ENCODE results near the gene DOK4. TPM values are rescaled to one million over a fixed set of nuclear protein-coding genes. Genes with fewer than 3 reads are reported as not detected.
A peak's percentile ranks its signal among the peaks of the same experiment; 100 is the strongest.

Gene DOK4
- total RNA-seq, result 0.94 TPM

DNA sequence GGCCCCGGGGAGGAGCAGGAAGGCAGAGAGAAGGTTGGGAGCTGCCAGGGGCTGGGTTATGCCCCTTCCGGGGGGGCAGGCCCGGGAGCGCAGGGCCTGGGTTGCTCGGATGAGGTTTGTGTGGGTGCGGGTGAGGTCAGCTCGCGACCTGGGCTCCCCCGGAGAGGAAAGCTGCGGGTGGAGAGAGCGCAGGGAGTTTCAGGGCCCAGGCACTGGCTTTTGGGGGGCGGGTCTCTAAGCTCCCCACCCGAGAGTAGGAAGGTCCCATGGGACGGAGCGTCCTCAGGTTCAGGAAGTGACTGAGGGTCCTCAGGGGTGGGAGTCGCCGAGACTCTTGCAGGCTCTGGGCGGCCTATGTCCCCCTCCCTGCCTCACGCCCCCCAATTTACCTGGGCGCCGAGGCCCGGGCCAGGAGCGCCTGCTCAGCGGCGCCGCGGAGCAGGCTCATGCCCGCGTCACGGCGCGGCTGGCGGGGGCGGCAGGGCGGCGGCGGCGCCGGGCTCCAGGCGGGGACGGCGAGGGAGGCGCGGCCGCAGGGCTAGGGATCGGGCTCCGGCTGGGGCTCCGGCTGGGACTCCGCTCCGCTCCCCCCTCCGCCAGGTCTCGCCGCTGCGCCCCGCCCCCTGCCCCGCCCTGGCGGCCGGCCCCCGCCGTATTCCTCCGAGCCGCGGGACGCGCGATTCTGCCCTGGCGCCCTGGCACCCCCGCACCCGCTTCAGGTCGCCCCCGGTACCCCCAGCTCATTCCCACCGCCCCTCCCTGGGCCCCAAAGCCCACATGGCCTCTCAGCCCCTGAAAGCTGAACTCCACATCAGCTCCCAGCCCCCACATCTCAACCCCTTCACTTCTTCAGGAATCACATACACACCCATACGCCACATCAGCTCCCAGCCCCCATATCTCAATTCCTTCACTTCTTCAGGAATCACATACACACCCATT, at the start of gene DOK4:
Gene DOK4 (minus strand): TSS at position 578 of the 942 bp plus-strand sequence. CDS start 6,986 bp downstream, outside the sequence.
- Histone ChIP-seq H3K27me3 (ENCODE audit: insufficient read depth, low read length) (no peaks in the 10 kb centered on the region), H3K4me1 (ENCODE audit: insufficient read depth, low read length) (peaks cover 13% of the 10 kb centered on the region), H3K9me3 (ENCODE audit: low read depth, low read length) (no peaks in the 10 kb centered on the region), H3K4me3 (ENCODE audit: low read length) (peak within 1 kb of the TSS; percentile 31)

DNA sequence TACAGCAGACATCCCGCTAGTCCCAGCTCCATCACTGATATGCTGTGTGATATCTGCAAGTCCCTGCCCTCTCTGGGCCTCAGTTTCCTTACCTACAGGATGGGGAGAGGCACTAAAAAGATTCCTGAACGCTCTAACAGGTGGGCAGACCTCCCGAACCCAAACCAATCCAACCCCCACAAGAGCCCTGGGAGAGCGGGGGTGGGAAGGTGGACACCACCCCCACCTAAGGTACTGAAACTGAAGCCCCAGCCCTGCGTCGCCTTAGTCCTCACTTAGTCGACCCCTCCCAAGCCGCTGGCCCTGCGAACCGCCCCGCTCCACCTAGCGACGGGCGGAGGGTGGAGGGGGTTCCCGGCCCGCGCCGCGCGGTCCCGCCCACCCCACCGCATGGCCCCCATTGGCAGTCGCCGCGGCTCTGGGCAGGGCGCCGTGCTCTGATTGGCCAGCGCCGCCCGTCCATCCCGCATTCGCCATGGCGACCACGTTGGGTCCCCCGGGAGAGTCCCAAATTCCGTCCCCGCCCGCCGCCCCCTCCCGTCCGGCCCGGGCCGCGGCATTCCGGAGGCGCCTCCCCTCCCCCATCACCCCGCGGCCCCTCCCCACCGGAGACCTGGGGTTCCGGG, 49.5 kb upstream of the DOK4 start:
- Histone ChIP-seq H3K9me3 (ENCODE audit: low read depth, low read length) (no peaks in the 10 kb centered on the region), H3K4me3 (ENCODE audit: low read length) (peak overlapping the region; percentile 47), H3K27me3 (ENCODE audit: insufficient read depth, low read length) (peaks cover 17% of the 10 kb centered on the region), H3K4me1 (ENCODE audit: insufficient read depth, low read length) (peaks cover 88% of the 10 kb centered on the region)

DNA sequence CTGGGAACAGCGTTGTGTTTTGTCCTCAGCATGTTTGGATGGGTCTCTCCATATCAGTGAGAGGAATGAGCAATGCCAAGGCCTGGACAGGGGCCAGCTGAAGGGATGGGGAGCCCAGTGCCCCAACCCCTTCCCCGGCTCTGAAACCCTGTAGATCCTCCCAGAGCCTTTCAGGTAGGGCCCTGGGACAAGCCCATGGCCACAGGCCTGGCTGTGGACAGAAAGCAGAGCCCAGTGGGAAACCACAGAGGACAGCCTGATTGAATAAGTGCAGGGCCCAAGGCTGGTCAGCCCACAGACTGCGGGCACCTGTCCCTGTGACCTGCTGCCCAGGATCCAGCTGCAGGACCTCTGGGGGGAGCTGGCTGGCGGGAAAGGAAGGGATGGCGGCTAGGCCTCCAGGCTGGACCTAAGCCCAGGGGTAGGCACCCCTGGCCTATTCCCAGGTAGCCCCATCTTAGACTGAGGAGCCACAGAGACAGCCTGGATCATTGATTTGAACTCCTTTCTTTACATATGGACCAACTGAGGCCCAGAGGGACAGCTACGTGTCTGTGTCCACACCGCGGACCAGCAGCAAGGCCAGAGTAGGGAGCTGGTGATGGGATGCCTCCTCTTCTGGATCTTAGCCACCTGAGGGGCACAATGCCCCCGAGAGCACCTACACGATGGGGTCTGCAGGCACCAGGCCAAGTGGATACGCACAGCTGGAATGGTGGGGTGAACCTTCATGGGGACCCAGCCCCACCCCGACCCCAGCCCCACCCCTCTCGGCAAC, 48.8 kb upstream of the DOK4 start:
- Histone ChIP-seq H3K4me1 (ENCODE audit: insufficient read depth, low read length) (peaks cover 89% of the 10 kb centered on the region), H3K27me3 (ENCODE audit: insufficient read depth, low read length) (peaks cover 17% of the 10 kb centered on the region), H3K9me3 (ENCODE audit: low read depth, low read length) (no peaks in the 10 kb centered on the region), H3K4me3 (ENCODE audit: low read length) (no peak overlapping the region)

DNA sequence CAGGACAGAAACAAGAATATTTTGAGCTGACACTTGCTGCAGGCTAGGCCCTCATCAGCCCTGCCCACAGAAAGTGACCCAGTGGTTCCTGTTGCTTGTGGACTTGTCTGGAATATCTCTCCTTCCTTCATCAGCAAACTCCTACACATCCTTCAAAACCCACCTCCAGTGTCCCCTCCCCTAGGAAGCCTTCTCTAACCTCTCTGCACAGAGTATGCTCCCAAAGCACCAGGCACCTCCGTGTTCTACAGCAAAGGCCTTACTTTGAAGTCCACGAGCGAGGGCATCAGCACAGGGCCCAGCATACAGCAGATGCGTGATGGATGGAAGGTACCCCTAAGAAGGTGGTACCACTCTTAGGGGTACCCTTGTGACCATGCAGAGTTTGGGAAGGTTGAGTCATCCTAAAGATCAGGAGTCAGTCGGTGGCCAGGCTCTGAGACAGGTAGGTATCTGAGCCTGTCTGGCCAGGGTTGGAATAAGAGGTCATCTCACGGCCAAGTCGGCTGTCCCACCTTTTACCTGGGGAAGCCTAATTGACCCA, 48.1 kb upstream of the DOK4 start:
- Histone ChIP-seq H3K4me1 (ENCODE audit: insufficient read depth, low read length) (peaks cover 90% of the 10 kb centered on the region), H3K4me3 (ENCODE audit: low read length) (no peak overlapping the region), H3K9me3 (ENCODE audit: low read depth, low read length) (no peaks in the 10 kb centered on the region), H3K27me3 (ENCODE audit: insufficient read depth, low read length) (peaks cover 17% of the 10 kb centered on the region)

DNA sequence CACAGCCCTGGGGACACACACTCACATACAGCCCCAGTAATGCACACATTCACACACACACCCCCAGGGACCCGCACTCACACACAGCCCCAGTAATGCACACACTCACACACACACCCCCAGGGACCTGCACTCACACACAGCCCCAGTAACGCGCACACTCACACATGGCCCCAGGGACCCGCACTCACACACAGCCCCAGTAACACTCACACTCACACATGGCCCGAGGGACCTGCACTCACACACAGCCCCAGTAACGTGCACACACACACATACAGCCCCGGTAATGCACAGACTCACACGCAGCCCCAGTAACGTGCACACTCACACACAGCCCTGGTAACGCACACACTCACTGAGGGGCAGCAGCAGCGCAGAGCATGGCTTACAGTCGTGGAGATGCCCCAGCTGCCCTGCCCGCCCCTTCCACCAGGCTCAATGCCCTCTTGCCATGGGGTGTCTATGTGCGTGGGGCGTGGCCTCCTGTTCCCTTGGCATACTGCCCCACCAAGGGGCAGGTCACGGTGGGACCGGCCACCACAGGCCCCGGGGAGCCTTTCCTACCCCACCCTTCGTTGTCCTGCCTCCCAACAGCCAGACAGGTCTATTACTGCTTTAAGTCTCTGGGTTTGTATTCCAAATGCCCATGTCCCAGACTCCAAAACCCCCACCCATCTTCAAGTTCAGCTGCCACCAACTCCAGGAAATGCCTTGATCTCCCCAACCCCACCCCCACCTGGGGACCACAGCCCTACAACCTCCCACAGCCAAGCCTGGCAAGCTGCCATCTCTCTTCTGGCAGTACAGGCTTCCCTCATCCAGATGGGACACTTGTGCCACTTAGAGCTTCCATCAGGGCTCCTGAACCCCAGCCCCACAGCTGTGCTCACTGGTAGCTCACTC, 47.4 kb upstream of the DOK4 start:
- Histone ChIP-seq H3K4me3 (ENCODE audit: low read length) (no peak overlapping the region), H3K4me1 (ENCODE audit: insufficient read depth, low read length) (peaks cover 89% of the 10 kb centered on the region), H3K9me3 (ENCODE audit: low read depth, low read length) (no peaks in the 10 kb centered on the region), H3K27me3 (ENCODE audit: insufficient read depth, low read length) (peaks cover 17% of the 10 kb centered on the region)

DNA sequence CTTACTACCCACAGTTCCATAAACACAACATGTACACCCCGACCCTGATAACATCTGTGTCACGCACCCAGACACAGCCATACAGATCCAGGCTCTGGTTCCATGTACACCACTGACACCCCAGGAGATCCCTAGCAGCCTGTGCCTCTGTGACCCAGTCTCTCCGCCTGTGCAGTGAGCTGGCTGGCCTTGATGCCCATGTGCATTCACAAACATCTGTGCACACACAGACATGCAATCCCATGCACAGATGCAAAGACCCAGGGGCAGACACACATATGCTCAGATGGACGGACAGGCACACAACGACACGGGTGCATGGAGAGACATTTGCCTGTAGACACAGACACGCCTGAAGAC, 46.0 kb upstream of the DOK4 start:
- H3K27me3 ChIP-seq (ENCODE audit: insufficient read depth, low read length), result peaks cover 6% of the 10 kb centered on the region
- H3K4me1 ChIP-seq (ENCODE audit: insufficient read depth, low read length), result peaks cover 75% of the 10 kb centered on the region
- no peaks in the 10 kb centered on the region for H3K9me3 ChIP-seq (ENCODE audit: low read depth, low read length)
- H3K4me3 ChIP-seq (ENCODE audit: low read length), result no peak overlapping the region

DNA sequence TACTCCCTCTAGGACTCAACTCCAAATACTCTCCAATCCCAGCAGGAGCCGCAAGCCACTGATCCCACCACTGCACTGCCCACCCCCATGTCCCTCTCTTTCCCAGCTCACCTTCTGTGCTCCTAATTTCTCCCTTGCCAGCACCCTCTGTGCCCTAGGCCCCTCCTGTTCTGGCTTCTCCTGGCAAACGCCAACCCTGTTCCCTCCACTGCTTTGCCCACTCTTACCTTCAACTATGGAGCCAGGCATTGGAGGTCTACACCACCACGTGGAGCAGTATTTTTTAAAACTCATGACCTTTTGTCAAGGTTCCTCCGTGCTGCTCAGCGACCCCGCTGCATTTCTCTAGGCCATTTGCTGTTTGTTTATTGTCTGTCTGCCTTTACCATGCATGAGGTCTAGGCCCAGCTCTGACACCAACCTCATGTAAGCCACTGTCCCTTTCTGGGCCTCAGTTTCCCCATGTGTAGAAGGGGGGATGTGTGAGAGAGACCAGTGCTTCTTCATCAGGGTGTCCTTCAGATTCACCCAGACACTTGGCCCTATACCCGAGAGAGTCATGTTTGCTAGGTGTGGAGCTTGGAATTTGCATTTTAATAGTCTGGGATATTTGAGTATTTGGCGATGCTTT, 45.5 kb upstream of the DOK4 start:
- H3K27me3 ChIP-seq (ENCODE audit: insufficient read depth, low read length), result peaks cover under 1% of the 10 kb centered on the region
- no peak overlapping the region for H3K4me3 ChIP-seq (ENCODE audit: low read length)
- peaks cover 71% of the 10 kb centered on the region for H3K4me1 ChIP-seq (ENCODE audit: insufficient read depth, low read length)
- no peaks in the 10 kb centered on the region for H3K9me3 ChIP-seq (ENCODE audit: low read depth, low read length)

DNA sequence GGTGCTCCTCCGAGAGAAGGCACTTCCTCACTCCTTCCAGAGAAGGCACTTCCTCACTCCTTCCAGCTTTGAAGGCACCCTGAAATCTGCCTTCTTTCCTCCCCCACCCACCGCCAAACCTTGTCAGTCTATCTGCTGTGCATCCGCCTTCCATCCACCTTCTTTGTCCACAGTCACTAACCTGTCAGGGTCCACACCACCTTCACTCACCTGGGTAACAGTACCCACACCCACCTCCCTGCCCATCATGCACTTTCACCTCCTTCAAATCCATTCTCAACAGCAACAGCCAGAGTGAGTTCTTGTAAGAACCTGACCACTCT, 44.9 kb upstream of the DOK4 start:
- Histone ChIP-seq H3K27me3 (ENCODE audit: insufficient read depth, low read length) (no peaks in the 10 kb centered on the region), H3K4me1 (ENCODE audit: insufficient read depth, low read length) (peaks cover 71% of the 10 kb centered on the region), H3K4me3 (ENCODE audit: low read length) (no peak overlapping the region), H3K9me3 (ENCODE audit: low read depth, low read length) (no peaks in the 10 kb centered on the region)

DNA sequence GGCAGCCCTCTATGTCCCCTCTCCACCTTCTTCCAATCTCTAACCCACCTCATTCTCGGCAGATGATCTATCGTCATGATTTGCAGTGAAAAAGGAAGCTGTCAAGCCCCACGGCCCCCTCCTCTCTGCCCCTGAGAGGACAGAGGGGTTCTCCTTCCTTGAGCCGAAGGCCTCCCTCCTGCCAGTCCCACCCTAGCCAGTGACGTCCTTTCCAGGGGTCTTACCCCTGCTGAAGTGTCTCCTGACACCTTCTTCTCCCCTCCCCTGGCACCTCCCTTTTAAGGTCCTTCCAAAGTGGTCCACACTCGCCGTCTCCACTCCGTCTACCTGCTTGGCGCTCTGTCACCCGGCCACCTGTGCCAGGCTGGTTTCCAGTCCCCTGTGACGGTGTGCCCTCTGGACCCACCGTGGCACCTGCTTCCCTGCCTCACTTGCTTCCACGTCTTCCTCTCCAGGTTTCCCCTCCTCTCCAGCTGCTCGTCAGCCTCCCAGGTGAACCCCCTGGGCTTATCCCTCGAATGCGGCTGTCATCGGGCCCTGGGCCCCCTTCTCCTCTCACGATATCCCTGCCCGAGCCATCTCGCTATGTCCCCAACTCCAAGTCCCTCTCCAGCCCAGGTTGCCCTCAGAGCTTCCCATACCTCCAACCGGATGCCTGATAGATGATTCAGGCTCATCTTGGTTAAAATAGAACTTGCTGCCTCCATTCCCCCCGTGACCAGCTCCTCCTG, 44.4 kb upstream of the DOK4 start:
- H3K4me3 ChIP-seq (ENCODE audit: low read length), result no peak overlapping the region
- H3K4me1 ChIP-seq (ENCODE audit: insufficient read depth, low read length), result peaks cover 72% of the 10 kb centered on the region
- no peaks in the 10 kb centered on the region for H3K27me3 ChIP-seq (ENCODE audit: insufficient read depth, low read length)

DNA sequence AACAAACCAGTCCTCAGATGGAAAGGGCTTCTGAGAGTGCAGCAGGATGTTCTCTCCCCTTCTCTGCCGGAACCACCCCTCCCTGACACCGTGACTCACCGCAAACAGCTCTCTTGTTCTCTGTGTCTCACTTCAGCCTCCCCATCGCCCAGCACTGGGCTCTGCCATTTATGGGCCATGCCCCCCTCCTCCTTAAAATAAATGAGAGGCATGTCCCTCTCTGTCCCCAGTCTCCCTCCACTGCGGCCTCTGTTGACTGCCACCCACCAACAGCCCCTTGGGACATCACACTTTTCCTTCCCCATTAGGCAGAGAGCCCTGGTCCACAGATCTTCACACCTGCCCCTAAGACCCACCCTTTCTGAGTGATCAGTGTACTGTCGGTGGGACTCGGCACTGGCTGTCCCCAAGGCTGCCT, 43.8 kb upstream of the DOK4 start:
- H3K27me3 ChIP-seq (ENCODE audit: insufficient read depth, low read length), result no peaks in the 10 kb centered on the region
- no peak overlapping the region for H3K4me3 ChIP-seq (ENCODE audit: low read length)
- peaks cover 67% of the 10 kb centered on the region for H3K4me1 ChIP-seq (ENCODE audit: insufficient read depth, low read length)
- H3K9me3 ChIP-seq (ENCODE audit: low read depth, low read length), result no peaks in the 10 kb centered on the region

More for the DNA sequence above, 44.4 kb upstream of the DOK4 start:
- H3K9me3 ChIP-seq (ENCODE audit: low read depth, low read length), result no peaks in the 10 kb centered on the region

DNA sequence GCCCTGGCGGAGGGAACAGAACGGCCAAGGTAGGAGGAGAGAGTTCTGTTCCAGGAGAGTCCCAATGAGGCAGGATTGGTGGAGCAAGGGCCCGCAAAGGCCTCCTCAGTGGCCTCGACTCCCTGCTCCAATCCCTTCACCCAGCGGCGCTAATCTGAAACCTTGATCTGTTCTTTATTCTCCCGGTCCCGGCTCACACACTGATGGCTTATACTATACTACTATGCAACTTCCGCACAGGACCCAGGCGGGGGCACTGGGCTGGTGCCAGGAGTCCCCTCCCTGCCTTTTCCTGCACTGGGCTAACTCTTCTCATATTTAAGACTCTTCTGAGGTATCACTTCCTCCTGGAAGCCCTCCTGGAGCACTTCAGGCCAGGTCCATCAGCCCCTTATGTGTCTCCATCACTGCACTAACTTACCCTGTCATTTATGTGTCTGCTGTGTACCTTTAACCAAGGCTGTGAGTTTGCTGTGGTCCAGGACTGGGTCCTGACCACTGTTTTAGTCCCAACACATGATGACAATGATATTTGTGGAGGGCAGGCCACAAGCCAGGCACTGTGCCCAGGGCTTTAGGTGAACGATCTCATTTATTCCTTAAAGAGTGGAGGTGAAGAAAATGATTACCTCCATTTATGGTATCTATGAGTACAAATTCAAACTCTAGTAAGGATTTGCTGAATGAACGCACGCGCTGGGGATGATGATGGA, 43.3 kb upstream of the DOK4 start:
- Histone ChIP-seq H3K4me1 (ENCODE audit: insufficient read depth, low read length) (peaks cover 62% of the 10 kb centered on the region), H3K4me3 (ENCODE audit: low read length) (no peak overlapping the region), H3K27me3 (ENCODE audit: insufficient read depth, low read length) (no peaks in the 10 kb centered on the region), H3K9me3 (ENCODE audit: low read depth, low read length) (no peaks in the 10 kb centered on the region)

DNA sequence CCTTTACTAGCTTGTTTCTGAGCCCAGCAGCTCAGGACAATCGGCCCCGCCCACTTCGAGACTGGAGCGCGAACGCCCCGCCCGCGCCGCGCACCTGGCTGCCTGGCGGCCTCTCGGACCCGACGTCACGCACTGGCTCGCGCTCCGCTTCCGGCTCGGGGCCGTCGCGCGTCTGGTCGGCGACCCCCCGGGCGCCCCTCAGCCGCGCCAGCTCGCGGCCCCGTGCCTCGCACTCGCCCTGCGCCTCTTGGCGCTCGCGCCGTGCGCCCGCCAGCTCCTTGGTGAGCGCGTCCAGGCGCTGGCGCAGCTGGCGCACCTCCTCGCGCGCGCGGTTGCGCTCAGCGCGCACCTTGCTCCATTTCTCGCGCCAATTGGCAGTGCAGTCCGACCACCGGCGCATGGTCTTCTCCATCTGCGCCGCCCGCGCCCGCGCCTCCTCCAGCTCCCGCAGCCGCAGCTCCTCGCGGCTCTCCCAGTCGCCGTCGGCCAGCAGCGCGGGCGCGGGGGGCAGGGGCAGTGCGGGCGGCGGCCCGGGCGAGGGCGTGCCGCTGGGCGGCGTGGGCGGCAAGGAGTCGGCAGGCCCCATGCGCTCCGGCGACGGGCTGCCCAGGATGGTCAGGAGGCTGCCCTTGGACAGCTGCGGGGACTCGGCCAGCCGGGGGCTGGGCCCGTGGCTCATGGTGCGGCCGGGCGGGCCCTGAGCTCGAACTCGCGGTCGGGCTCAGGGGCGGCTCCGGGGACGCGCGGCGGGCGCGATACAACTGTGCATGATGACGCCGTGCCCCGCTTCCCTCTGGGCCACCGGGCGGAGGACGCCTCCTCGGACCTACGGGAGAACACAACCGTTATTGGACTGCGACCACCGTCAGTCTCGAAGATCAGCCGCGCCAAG, 42.5 kb upstream of the DOK4 start:
- no peak overlapping the region for H3K4me3 ChIP-seq (ENCODE audit: low read length)
- H3K9me3 ChIP-seq (ENCODE audit: low read depth, low read length), result no peaks in the 10 kb centered on the region
- H3K4me1 ChIP-seq (ENCODE audit: insufficient read depth, low read length), result peaks cover 54% of the 10 kb centered on the region
- no peaks in the 10 kb centered on the region for H3K27me3 ChIP-seq (ENCODE audit: insufficient read depth, low read length)

Data from mononuclear cell (primary cell).